GM10847 (cell line): ENCODE data around the gene ZNF593.

ENCODE experiments used
- POLR2A ChIP-seq: IDR thresholded peaks from 2 replicates; pipeline ENCODE4 v1.6.1; 2011; ENCODE audit not compliant: insufficient read length; ENCODE audit errors: extremely low read depth

ZNF593 gene

DNA sequence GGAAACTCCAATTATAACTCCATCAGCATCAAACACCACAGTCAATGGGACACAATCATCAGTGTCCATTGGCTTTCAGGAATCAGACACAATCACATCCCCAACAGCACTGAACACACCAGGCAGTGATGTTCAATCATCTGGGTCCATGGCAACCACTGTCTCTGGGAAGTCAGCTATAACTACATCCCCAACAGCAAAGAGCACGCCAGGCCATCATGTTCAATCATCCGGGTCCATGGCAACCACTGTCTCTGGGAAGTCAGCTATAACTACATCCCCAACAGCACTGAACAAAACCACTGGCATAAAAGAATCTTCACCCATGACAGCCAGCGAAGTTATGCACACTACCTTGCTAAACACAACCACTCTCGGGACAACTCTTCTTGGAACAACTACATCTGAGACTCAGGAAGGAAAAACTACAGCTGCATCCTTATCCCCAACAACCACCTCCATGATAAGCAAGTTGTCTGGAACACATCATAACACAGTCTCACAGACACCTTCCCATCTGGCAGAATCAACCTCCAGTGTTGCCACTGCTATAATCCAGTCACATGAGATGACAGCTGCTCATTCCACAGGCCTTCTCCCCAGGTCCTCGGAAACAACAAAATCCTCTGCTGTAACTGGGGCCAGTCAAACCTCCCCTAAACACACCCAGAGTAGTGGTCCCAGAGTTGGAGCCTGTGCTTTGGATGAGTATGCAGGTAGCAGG, 40.6 kb downstream of the ZNF593 start:
- TF ChIP-seq POLR2A, result no peak

DNA sequence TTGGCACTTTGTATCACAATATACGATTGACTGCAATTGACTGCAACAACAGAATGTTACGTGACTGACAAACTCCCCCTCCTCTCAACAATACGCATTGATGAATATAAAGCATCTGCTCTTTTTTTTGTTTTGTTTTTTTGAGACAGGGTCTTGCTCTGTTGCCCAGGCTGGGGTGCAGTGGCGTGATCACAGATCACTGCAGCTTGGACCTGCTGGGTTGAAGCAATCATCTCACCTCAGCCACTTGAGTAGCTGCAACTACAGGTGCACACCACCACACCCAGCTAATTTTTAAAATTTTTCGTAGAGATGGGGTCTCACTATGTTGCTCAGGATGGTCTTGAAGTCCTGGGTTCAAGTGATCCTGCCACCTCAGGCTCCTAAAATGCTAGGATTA, 43.0 kb downstream of the ZNF593 start:
- no peak for TF ChIP-seq POLR2A

DNA sequence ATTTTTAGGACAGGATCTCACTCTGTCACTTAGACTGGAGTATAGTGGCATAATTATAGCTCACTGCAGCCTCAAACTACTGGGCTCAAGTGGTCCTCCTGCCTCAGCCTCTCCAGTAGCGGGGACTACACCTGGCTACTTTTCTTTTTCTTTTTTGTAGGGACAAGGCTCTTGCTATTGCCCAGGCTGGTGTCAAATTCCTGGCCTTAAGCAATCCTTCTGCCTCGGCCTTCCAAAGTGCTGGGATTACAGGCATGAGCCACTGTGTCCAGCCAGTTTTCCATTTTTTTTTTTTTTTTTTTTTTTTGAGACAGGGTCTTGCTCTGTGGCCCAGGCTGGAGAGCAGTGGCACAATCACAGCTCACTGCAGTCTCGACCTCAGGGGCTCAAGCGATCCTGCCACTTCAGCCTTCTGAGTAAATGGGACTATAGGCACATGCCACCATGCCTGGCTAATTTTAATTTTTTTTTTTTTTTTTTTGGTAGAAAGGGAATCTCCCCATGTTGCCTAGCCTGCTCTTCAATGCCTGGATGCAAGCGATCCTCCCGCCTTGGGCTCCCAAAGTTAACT, 43.7 kb downstream of the ZNF593 start:
- no peak for TF ChIP-seq POLR2A

DNA sequence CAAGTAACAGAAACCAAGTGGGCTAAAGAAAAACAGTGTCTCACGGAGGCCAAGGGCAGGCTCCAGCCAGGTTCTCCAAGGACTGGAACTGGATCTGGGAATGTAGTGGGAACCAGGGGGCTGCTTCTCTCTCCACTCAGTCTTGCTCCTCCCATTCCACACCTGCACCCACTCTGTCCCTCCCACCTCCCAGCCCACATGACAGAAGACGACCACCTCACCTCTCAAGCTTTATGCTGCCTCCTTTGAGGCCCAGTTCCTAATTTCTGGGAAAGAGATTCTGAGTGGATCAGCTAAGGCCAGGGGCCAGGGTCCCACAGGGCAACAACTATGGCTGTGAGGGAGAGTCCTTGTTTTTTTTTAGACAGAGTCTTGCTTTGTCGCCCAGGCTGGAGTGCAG, 45.5 kb downstream of the ZNF593 start:
- no peak for TF ChIP-seq POLR2A

DNA sequence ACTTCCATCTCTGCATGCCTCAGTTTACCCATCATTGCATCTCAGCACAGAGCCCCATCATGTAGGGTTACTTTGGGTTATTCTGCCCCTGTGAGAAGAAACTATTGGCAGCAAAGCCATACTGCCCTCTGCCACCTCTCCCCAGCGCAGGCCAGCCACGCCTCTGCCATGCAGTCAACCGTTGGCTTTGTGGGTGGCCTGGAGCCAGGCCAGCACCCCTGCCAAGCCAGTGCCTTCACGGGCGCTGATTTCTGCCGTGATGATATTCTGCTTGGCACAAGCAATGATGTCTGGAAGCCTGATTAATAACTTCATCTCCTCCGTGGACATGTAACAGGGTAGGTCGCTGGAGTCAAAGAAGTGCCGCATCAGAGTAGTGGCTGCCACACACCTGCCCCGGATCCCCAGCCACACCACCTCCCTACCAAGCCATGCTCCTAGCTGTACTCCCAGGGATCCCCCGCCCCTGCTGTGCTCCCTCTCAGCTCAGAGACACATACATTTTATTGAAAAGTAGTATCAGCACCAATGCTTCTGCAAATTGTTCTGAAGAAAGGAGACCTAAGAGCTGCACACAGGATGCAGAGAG, 49.3 kb downstream of the ZNF593 start:
- TF ChIP-seq POLR2A, result no peak
